SU-DHL-6 (cell line): ENCODE data around the gene CDH23.

Experiments
- H2AFZ ChIP-seq: fragments of 200-600 bp; sonication (generic); 2 replicates; pipeline ENCODE4 v1.6.1; 2014; ENCODE audit warnings: low read depth, mild to moderate bottlenecking, moderate library complexity, mixed read lengths, antibody characterized with exemption, low read length; ENCODE audit not compliant: severe bottlenecking
- H3F3A ChIP-seq: fragments of 200-600 bp; shearing (Covaris generic); 2 replicates; pipeline ENCODE4 v1.6.0; 2016; ENCODE audit warnings: antibody characterized with exemption, mild to moderate bottlenecking; ENCODE audit not compliant: insufficient read depth
- H3K27ac ChIP-seq: fragments of 200-600 bp; sonication (generic); 2 replicates; pipeline ENCODE4 v1.5.1; 2016; ENCODE audit warnings: low read depth, mild to moderate bottlenecking, low read length, moderate library complexity, mixed read lengths
- H3K27me3 ChIP-seq: fragments of 200-600 bp; sonication (generic), shearing (Covaris generic); 2 replicates; pipeline ENCODE4 v1.6.0; 2014; ENCODE audit warnings: mild to moderate bottlenecking, low read length
- H3K36me3 ChIP-seq: fragments of 200-600 bp; sonication (generic); 2 replicates; pipeline ENCODE4 v1.6.1; 2014; ENCODE audit warnings: mild to moderate bottlenecking, low read length, mixed read lengths
- H3K4me2 ChIP-seq: fragments of 300-600, 200-600 bp; shearing (Covaris generic), sonication (generic); 2 replicates; pipeline ENCODE4 v1.6.0; 2014; ENCODE audit warnings: low read length, low read depth, mild to moderate bottlenecking; ENCODE audit not compliant: poor library complexity, severe bottlenecking
- H3K4me3 ChIP-seq: fragments of 200-600 bp; sonication (generic); 2 replicates; pipeline ENCODE4 v1.5.1; 2014; ENCODE audit warnings: antibody characterized with exemption, low read length, mild to moderate bottlenecking, mixed read lengths; ENCODE audit not compliant: insufficient read depth, poor library complexity, severe bottlenecking
- H3K79me2 ChIP-seq: fragments of 200-600 bp; sonication (generic); 2 replicates; pipeline ENCODE4 v1.6.1; 2014; ENCODE audit warnings: mild to moderate bottlenecking, low read length, moderate library complexity; ENCODE audit not compliant: insufficient read depth
- H3K9ac ChIP-seq: fragments of 200-600 bp; sonication (generic); 2 replicates; pipeline ENCODE4 v1.7.0; 2014; ENCODE audit warnings: mild to moderate bottlenecking, low read length
- H3K9me2 ChIP-seq: fragments of 200-600 bp; sonication (generic); replicated peaks from 2 replicates; pipeline ENCODE4 v1.6.1; 2014; ENCODE audit warnings: low read length; ENCODE audit not compliant: insufficient read depth
- H3K9me3 ChIP-seq: fragments of 200-600 bp; sonication (generic); 2 replicates; pipeline ENCODE4 v1.6.1; 2014; ENCODE audit warnings: low read length, mixed read lengths; ENCODE audit not compliant: insufficient read depth
- H4K20me1 ChIP-seq: fragments of 200-600 bp; sonication (generic); 2 replicates; pipeline ENCODE4 v1.6.1; 2014; ENCODE audit warnings: low read depth, mild to moderate bottlenecking, antibody characterized with exemption, low read length, moderate library complexity, mixed read lengths
- CTCF ChIP-seq: fragments of 200-600 bp; sonication (generic); IDR thresholded peaks from one replicate; pipeline ENCODE4 v1.5.1; 2017; ENCODE audit warnings: antibody characterized with exemption, mild to moderate bottlenecking, low read length, moderate library complexity; ENCODE audit not compliant: insufficient read depth, poor library complexity, severe bottlenecking
- EZH2phosphoT487 ChIP-seq: fragments of 200-600 bp; sonication (generic), shearing (Covaris generic); conservative IDR thresholded peaks from 2 replicates; pipeline ENCODE4 v1.6.1; 2018; ENCODE audit warnings: mild to moderate bottlenecking, antibody characterized with exemption, low read length, moderate library complexity, mixed read lengths

The CDH23 gene

GRCh38 chr10:71578069-71578468 lies 181.3 kb downstream of the CDH23 start:
- Histone ChIP-seq H3K27me3 (no peaks in the 10 kb centered on the region), H3K9ac (no peak overlapping the region), H3K4me3 (no peak overlapping the region), H3F3A (no peaks in the 10 kb centered on the region), H3K4me2 (no peak overlapping the region), H3K79me2 (no peaks in the 10 kb centered on the region), H3K36me3 (no peaks in the 10 kb centered on the region), H3K9me3 (no peaks in the 10 kb centered on the region), H4K20me1 (no peaks in the 10 kb centered on the region), H2AFZ (no peak overlapping the region), H3K27ac (no peak overlapping the region), H3K9me2 (no peaks in the 10 kb centered on the region)
- TF ChIP-seq EZH2phosphoT487 (no peak), CTCF (no peak)

- Histone ChIP-seq H3K4me2 (no peak overlapping the region), H3K9me2 (no peaks in the 10 kb centered on the region), H3K9ac (no peak overlapping the region), H3K79me2 (no peaks in the 10 kb centered on the region), H3K36me3 (no peaks in the 10 kb centered on the region), H4K20me1 (no peaks in the 10 kb centered on the region), H2AFZ (no peak overlapping the region), H3F3A (no peaks in the 10 kb centered on the region), H3K27me3 (no peaks in the 10 kb centered on the region), H3K27ac (no peak overlapping the region), H3K9me3 (no peaks in the 10 kb centered on the region), H3K4me3 (no peak overlapping the region)
- no peak for TF ChIP-seq CTCF
- no peak for TF ChIP-seq EZH2phosphoT487
Measured at GRCh38 chr10:71579668-71580067, 182.9 kb downstream of the CDH23 start.

GRCh38 chr10:71580415-71580814 lies 183.7 kb downstream of the CDH23 start:
- no peaks in the 10 kb centered on the region for H3K36me3 ChIP-seq
- H4K20me1 ChIP-seq, result no peaks in the 10 kb centered on the region
- H3K4me2 ChIP-seq, result no peak overlapping the region
- H3K9me3 ChIP-seq, result no peaks in the 10 kb centered on the region
- no peak overlapping the region for H3K9ac ChIP-seq
- H3K4me3 ChIP-seq, result no peak overlapping the region
- H3K27me3 ChIP-seq, result no peaks in the 10 kb centered on the region
- H2AFZ ChIP-seq, result no peak overlapping the region
- H3F3A ChIP-seq, result no peaks in the 10 kb centered on the region
- H3K79me2 ChIP-seq, result no peaks in the 10 kb centered on the region
- no peaks in the 10 kb centered on the region for H3K9me2 ChIP-seq
- no peak overlapping the region for H3K27ac ChIP-seq
- TF ChIP-seq CTCF, result no peak
- TF ChIP-seq EZH2phosphoT487, result no peak
